Testis (tissue), 3 donors: ENCODE measurements around the gene NME7. TPM values are rescaled to one million over a fixed set of nuclear protein-coding genes. Genes with fewer than 3 reads are reported as not detected.
"Not testable (repeated sequence)": the region's sequence is repeated elsewhere in the genome, so short reads cannot be mapped to it uniquely, and the experiment has no call there.

Source experiments
- DNase-seq: peaks from one replicate; pipeline ENCODE4 v3.0.0-alpha.2; 2019
- H3K27ac ChIP-seq, 2 donors: fragments of 200-600 bp; sonication (generic); one replicate each; pipeline ENCODE4 v1.5.1; 2019
- H3K27me3 ChIP-seq: fragments of 200-600 bp; sonication (generic); one replicate; pipeline ENCODE4 v1.5.1; 2019
- H3K36me3 ChIP-seq: fragments of 200-600 bp; sonication (generic); one replicate; pipeline ENCODE4 v1.5.1; 2017; ENCODE audit warnings: low read depth; ENCODE audit errors: missing control alignments
- H3K4me1 ChIP-seq: fragments of 200-600 bp; sonication (generic); one replicate; pipeline ENCODE4 v1.5.1; 2019
- H3K4me3 ChIP-seq, 2 donors: fragments of 200-600 bp; sonication (generic); one replicate each; pipeline ENCODE4 v1.5.1; 2017 to 2019
- H3K9me3 ChIP-seq: fragments of 200-600 bp; sonication (generic); one replicate; pipeline ENCODE4 v1.5.1; 2017
- CTCF ChIP-seq, 3 experiments: fragments of 450-650 bp in 2 of 3; fragments of 200-600 bp in 1 of 3; sonication (generic) in 1 of 3; IDR thresholded peaks; one replicate each; pipeline ENCODE4 v1.5.1; 2016 to 2019; ENCODE audit warnings: antibody characterized with exemption in 3 of 3, mild to moderate bottlenecking in 2 of 3, moderate library complexity in 1 of 3
- POLR2A ChIP-seq: fragments of 450-650 bp; IDR thresholded peaks from one replicate; pipeline ENCODE4 v1.6.1; 2017; ENCODE audit warnings: antibody characterized with exemption, mild to moderate bottlenecking, moderate library complexity
- WGBS, 2 donors: methylation state at CpG; one replicate each; pipeline ENCODE4 v1.1.5; 2018; 5-methylcytosine and 5-hydroxymethylcytosine counted together
- intact Hi-C: fragments of 100-400 bp; cut with DNase I; formaldehyde crosslinking; loops from one replicate; pipeline ENCODE4 v1.15.1; 2023; ENCODE audit warnings: low total_unique reads
- polyA plus RNA-seq: library from polyadenylated mRNA; stranded (reverse); fragments of 350-450 nt; fragmentation: Illumina TruSeq; extraction: RNeasy Lipid Tissue Mini Kit (QIAGEN cat#74804); gene quantifications from one replicate; pipeline ENCODE4 v1.2.3, GENCODE V29; 2014; ENCODE audit warnings: low read depth, low replicate concordance; ENCODE audit not compliant: insufficient read depth
- total RNA-seq, 2 donors: library from RNA; depleted of rRNA; stranded (reverse); fragments of >200 nt; gene quantifications; one replicate each; pipeline ENCODE4 v1.2.3, GENCODE V29; 2016

The NME7 gene
- total and polyA plus RNA-seq, 3 donors from 2014 or later: 21.4 to 29.0 (median 24.0) TPM

GRCh38 chr1:169129109-169129784 is 238.3 kb downstream of the NME7 start:
- WGBS, 2 donors: 70 to 74% methylated on average over 6 of the region's 6 CpGs
- no peaks in the 10 kb centered on the region for H3K27me3 ChIP-seq
- no peak for DNase-seq
- H3K27ac ChIP-seq: no peak overlapping the region
- intact Hi-C loops: no loop called here
- no peak overlapping the region for H3K4me3 ChIP-seq
- peaks cover 6% of the 10 kb centered on the region for H3K36me3 ChIP-seq
- H3K4me1 ChIP-seq: peaks cover 5% of the 10 kb centered on the region
- H3K9me3 ChIP-seq: no peaks in the 10 kb centered on the region
- no peak for TF ChIP-seq CTCF (IDR thresholded peaks at IDR 0.05)
- no peak for TF ChIP-seq POLR2A

- peaks cover 3% of the 10 kb centered on the region for H3K4me1 ChIP-seq
- H3K4me3 ChIP-seq: no peak overlapping the region
- no peak for TF ChIP-seq CTCF (IDR thresholded peaks at IDR 0.05)
- H3K27ac ChIP-seq: no peak overlapping the region
- intact Hi-C loops: no loop called here
- H3K36me3 ChIP-seq: peaks cover 6% of the 10 kb centered on the region
- no peaks in the 10 kb centered on the region for H3K9me3 ChIP-seq
- DNase-seq: no peak
- no peaks in the 10 kb centered on the region for H3K27me3 ChIP-seq
- WGBS, 2 donors: 92 to 94% methylated on average over 2 of the region's 2 CpGs
Measured at GRCh38 chr1:169128562-169128961, 239.0 kb downstream of the NME7 start.

GRCh38 chr1:169127305-169127704 is 240.3 kb downstream of the NME7 start:
- Histone ChIP-seq H3K4me3 (no peak overlapping the region), H3K4me1 (no peaks in the 10 kb centered on the region), H3K27ac (no peak overlapping the region), H3K9me3 (no peaks in the 10 kb centered on the region), H3K36me3 (peaks cover 6% of the 10 kb centered on the region), H3K27me3 (no peaks in the 10 kb centered on the region)
- intact Hi-C loops: no loop called here
- no peak for DNase-seq
- TF ChIP-seq CTCF (IDR thresholded peaks at IDR 0.05): no peak
- no peak for TF ChIP-seq POLR2A
- 81 to 90% methylated on average over 3 of the region's 3 CpGs for WGBS, 2 donors

- Histone ChIP-seq H3K4me1 (no peaks in the 10 kb centered on the region), H3K27ac (no peak overlapping the region), H3K27me3 (no peaks in the 10 kb centered on the region), H3K4me3 (no peak overlapping the region), H3K36me3 (peaks cover 6% of the 10 kb centered on the region), H3K9me3 (no peaks in the 10 kb centered on the region)
- no peak for DNase-seq
- intact Hi-C loops: no loop called here
- 91 to 93% methylated on average over 3 of the region's 3 CpGs for WGBS, 2 donors
- TF ChIP-seq POLR2A: no peak
- no peak for TF ChIP-seq CTCF (IDR thresholded peaks at IDR 0.05)
Measured at GRCh38 chr1:169126335-169126734, 241.3 kb downstream of the NME7 start.

- H3K27ac ChIP-seq, intact Hi-C loops, H3K4me3 ChIP-seq, H3K4me1 ChIP-seq, DNase-seq, H3K36me3 ChIP-seq, H3K27me3 ChIP-seq, H3K9me3 ChIP-seq: not testable (repeated sequence)
- 84 to 95% methylated on average over 6 of the region's 6 CpGs for WGBS, 2 donors
Measured at GRCh38 chr1:169125597-169125996, 242.0 kb downstream of the NME7 start.
